Brain microvascular endothelial cell (primary cell): ENCODE results near the gene TBC1D12.

ENCODE experiments used
- DNase-seq: peaks from one replicate; pipeline ENCODE4 v3.0.0-alpha.2; 2020
- H3K27ac ChIP-seq: fragments of 250-450 bp; sonication (Bioruptor Pico); 2 replicates; pipeline ENCODE4 v1.5.1; 2020; ENCODE audit warnings: mild to moderate bottlenecking, moderate library complexity
- H3K27me3 ChIP-seq: fragments of 250-450 bp; sonication (Bioruptor Pico); replicated peaks from 2 replicates; pipeline ENCODE4 v1.5.1; 2020; ENCODE audit warnings: mild to moderate bottlenecking
- H3K36me3 ChIP-seq: fragments of 250-450 bp; sonication (Bioruptor Pico); replicated peaks from 2 replicates; pipeline ENCODE4 v1.5.1; 2020; ENCODE audit warnings: mild to moderate bottlenecking
- H3K4me3 ChIP-seq: 2 replicates; pipeline ENCODE4 v1.5.1; 2011; ENCODE audit warnings: low read depth, mild to moderate bottlenecking, control low read depth, low read length, moderate library complexity
- CTCF ChIP-seq: IDR thresholded peaks from 2 replicates; pipeline ENCODE4 v1.5.1; 2011; ENCODE audit warnings: low read depth, mild to moderate bottlenecking, moderate library complexity, low read length, control low read depth, inconsistent platforms; ENCODE audit errors: missing control alignments
- in situ Hi-C: cut with HindIII; loops from 2 replicates; pipeline ENCODE4 v1.10.0; 2017; ENCODE audit warnings: low sequenced_read_pairs, low pct_ligation_motif_present

Gene TBC1D12

GRCh38 chr10:94443047-94443446 lies 40.7 kb downstream of the TBC1D12 start:
- no peak overlapping the region for H3K4me3 ChIP-seq
- no peak overlapping the region for H3K27ac ChIP-seq
- H3K36me3 ChIP-seq, result no peaks in the 10 kb centered on the region
- no peak for TF ChIP-seq CTCF
- no peaks in the 10 kb centered on the region for H3K27me3 ChIP-seq
- no peak for DNase-seq
- in situ Hi-C loops, result no loop called here

DNA sequence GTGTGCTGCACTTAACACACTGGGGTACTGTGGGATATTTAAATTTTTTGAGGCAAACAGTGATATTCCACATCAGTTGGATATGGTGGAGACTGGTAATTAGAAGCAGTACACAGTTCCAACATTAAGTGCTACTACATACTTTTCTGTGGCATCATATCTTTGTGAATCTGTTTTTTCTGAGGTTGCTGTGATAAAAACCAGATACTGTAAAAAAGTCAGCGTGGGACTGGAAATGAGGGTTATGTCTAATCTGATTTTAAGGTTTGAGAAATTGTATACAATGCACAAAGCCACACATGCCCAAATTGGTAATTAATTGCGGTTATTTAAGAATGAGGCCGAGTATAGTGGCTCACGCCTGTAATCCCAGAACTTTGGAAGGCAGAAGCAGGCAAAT lies 41.2 kb downstream of the TBC1D12 start:
- Histone ChIP-seq H3K27me3 (no peaks in the 10 kb centered on the region), H3K27ac (no peak overlapping the region), H3K4me3 (no peak overlapping the region), H3K36me3 (no peaks in the 10 kb centered on the region)
- in situ Hi-C loops, result no loop called here
- no peak for TF ChIP-seq CTCF
- DNase-seq, result no peak

DNA sequence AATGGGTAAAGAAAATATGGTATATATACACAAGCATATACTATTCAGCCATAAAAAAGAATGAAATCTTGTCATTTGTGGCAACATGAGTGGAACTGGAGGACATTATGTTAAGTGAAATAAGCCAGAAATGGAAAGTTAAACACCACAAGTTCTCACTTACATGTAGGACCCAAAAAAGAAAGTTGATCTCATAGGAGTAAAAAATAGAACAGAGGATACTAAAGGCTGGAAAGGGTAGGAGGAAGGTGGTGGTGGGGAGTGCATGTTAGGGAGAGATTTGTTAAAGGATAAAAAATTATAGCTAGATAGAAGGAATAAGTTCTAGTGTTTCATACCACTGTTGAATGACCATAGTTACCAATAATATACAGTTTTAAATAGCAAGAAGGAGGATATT lies 48.4 kb downstream of the TBC1D12 start:
- in situ Hi-C loops, result no loop called here
- H3K4me3 ChIP-seq, result no peak overlapping the region

GRCh38 chr10:94451883-94452519 lies 49.7 kb downstream of the TBC1D12 start:
- Histone ChIP-seq H3K36me3 (no peaks in the 10 kb centered on the region), H3K27me3 (no peaks in the 10 kb centered on the region), H3K27ac (no peak overlapping the region), H3K4me3 (no peak overlapping the region)
- DNase-seq, result no peak
- in situ Hi-C loops, result no loop called here
- TF ChIP-seq CTCF, result no peak

More for the DNA sequence above, 48.4 kb downstream of the TBC1D12 start:
- no peaks in the 10 kb centered on the region for H3K27me3 ChIP-seq
- no peak overlapping the region for H3K27ac ChIP-seq
- TF ChIP-seq CTCF, result no peak
- H3K36me3 ChIP-seq, result no peaks in the 10 kb centered on the region
- no peak for DNase-seq

GRCh38 chr10:94456942-94457341 lies 54.6 kb downstream of the TBC1D12 start:
- H3K27me3 ChIP-seq, result no peaks in the 10 kb centered on the region
- no peak for TF ChIP-seq CTCF
- in situ Hi-C loops, result no loop called here
- no peak overlapping the region for H3K4me3 ChIP-seq
- DNase-seq, result no peak
- H3K27ac ChIP-seq, result no peak overlapping the region
- H3K36me3 ChIP-seq, result no peaks in the 10 kb centered on the region

GRCh38 chr10:94459385-94459784 lies 57.0 kb downstream of the TBC1D12 start:
- in situ Hi-C loops, result no loop called here
- no peak overlapping the region for H3K4me3 ChIP-seq
- H3K36me3 ChIP-seq, result no peaks in the 10 kb centered on the region
- no peak for DNase-seq
- H3K27ac ChIP-seq, result no peak overlapping the region
- no peak for TF ChIP-seq CTCF
- no peaks in the 10 kb centered on the region for H3K27me3 ChIP-seq
